ENCODE data around the gene MAPK9.

The MAPK9 gene

GRCh38 chr5:180204276-180204819 is 87.5 kb downstream of the MAPK9 start:
- DNase-seq (ENCODE audit: low read depth), result no peak

- no peak for DNase-seq (ENCODE audit: low read depth)
Measured at GRCh38 chr5:180202939-180203573, 88.8 kb downstream of the MAPK9 start.

- DNase-seq (ENCODE audit: low read depth), result peak; percentile 17
Measured at GRCh38 chr5:180201051-180201987, 90.6 kb downstream of the MAPK9 start.

- DNase-seq (ENCODE audit: low read depth), result no peak
Measured at GRCh38 chr5:180199390-180199789, 92.5 kb downstream of the MAPK9 start.

GRCh38 chr5:180198208-180198607 is 93.7 kb downstream of the MAPK9 start:
- no peak for DNase-seq (ENCODE audit: low read depth)

GRCh38 chr5:180197016-180197702 is 94.7 kb downstream of the MAPK9 start:
- no peak for DNase-seq (ENCODE audit: low read depth)

- DNase-seq (ENCODE audit: low read depth), result no peak
Measured at GRCh38 chr5:180194410-180195345, 97.2 kb downstream of the MAPK9 start.

- DNase-seq (ENCODE audit: low read depth), result no peak
Measured at GRCh38 chr5:180193749-180194375, 98.0 kb downstream of the MAPK9 start.

- DNase-seq (ENCODE audit: low read depth), result no peak
Measured at GRCh38 chr5:180191716-180192115, 100.2 kb downstream of the MAPK9 start.

GRCh38 chr5:180187767-180188166 is 104.1 kb downstream of the MAPK9 start:
- DNase-seq (ENCODE audit: low read depth), result no peak

Measured in amniotic epithelial cell (primary cell).